GM21390 (cell line): ENCODE measurements around the gene EIF4B.
"Not testable (repeated sequence)": the region's sequence is repeated elsewhere in the genome, so short reads cannot be mapped to it uniquely, and the experiment has no call there.

Experiments
- ATAC-seq: cut with Tn5 transposase; IDR thresholded peaks from one replicate; pipeline ENCODE4 v1.9.1; 2021; ENCODE audit not compliant: unreplicated experiment

Gene EIF4B, protein sequence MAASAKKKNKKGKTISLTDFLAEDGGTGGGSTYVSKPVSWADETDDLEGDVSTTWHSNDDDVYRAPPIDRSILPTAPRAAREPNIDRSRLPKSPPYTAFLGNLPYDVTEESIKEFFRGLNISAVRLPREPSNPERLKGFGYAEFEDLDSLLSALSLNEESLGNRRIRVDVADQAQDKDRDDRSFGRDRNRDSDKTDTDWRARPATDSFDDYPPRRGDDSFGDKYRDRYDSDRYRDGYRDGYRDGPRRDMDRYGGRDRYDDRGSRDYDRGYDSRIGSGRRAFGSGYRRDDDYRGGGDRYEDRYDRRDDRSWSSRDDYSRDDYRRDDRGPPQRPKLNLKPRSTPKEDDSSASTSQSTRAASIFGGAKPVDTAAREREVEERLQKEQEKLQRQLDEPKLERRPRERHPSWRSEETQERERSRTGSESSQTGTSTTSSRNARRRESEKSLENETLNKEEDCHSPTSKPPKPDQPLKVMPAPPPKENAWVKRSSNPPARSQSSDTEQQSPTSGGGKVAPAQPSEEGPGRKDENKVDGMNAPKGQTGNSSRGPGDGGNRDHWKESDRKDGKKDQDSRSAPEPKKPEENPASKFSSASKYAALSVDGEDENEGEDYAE

DNA sequence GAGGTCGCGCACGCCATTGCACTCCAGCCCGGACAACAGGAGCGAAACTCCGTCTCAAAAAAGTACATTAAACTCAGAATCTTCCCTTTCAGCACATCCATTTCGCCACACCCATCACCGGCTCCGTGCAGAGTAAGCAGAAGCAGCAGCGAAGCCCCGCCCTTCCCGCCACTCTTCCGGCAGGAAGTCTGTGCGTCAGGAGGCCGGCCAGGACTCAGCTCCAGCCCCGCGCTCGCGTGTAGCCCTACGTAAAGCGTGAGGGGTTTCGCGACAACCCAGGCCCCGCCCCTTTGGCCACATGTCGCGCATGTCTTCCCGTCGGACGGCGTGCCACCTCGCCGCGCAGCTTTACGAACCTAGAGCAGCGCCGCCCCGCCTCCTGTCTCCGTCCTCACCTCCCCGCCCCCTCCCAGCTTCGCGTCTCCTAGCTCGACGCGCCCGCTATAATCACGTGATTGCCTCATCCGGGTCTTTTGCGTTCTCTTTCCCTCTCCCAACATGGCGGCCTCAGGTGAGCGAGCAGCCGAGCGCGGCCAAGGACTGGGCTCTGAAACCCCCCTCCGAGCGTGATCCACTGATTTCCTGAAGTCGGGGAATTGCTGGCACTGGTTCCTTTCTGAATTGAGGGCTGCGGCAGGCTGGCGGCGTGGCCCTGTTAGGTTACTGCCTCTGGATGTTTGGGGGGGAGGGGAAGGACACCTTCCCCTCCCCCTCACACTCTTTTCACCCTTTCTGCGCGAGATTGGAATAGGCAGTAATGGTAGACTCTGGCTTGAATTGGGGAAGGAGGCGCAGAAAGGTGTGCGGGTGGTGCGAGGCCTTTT is at the start of gene EIF4B:
Gene EIF4B, plus strand, starts transcription at position 471 of the 824 bp plus-strand sequence. Its CDS starts 28 bp downstream, at position 499.
- peak; percentile 94 for ATAC-seq

- no peak for ATAC-seq
Measured at GRCh38 chr12:52956987-52957386, 49.3 kb upstream of the EIF4B start.

GRCh38 chr12:52964556-52965336 is 41.5 kb upstream of the EIF4B start:
- ATAC-seq, result no peak

DNA sequence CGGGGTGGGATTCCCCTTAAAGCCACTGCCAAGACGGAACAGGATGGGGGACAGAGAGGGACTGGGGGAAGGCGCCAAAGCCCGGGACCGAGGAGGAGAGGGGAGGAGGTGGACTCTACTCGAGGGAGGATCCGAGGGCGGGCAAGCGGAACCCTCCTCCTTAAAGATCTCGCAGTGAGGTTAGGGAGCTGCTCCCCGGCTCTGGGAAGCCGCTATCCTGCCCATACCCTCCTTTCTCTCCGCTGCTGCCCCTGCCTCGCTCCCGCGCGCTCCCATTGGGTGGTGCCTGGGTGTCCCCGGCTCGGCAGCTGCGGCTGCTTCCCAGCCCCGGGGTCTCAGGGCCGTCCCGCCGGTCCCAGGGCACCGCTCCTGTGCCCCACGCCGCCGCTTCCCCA is 40.9 kb upstream of the EIF4B start:
- ATAC-seq, result no peak

- ATAC-seq, result no peak
Measured at GRCh38 chr12:52969166-52969795, 37.0 kb upstream of the EIF4B start.

GRCh38 chr12:52969828-52970569 is 36.3 kb upstream of the EIF4B start:
- no peak for ATAC-seq

DNA sequence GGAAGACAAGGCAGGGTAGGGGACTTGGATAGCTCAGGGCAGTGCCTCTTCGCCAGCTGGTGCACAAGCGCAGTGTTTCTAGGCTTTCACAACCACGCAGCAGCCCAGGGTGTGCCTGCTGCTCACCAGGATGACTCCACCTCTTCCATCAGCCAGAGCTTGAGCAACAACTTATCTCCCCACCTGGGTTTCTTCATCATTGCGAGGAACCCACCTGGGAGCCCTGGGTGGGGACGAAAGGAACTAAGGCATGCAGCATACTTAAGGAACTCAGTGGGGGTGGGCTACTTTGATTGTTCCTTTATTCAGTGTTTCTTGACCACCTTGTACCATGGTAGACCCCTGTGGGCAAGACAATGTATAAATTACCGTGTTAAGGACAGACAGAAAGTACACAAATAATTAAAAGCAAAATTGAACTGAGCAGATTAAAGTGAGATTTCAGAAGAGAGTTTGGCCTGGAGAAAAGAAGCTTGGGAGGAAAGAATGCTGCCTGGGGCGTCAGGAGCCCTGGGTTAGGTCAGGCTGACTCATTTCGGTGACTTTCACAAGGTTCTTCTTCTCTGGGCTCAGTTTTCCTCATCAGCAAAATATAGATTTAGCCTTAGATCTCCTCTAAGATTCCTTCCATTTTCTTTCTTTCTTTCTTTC is 34.5 kb upstream of the EIF4B start:
- no peak for ATAC-seq

GRCh38 chr12:52975204-52975603 is 31.1 kb upstream of the EIF4B start:
- no peak for ATAC-seq

DNA sequence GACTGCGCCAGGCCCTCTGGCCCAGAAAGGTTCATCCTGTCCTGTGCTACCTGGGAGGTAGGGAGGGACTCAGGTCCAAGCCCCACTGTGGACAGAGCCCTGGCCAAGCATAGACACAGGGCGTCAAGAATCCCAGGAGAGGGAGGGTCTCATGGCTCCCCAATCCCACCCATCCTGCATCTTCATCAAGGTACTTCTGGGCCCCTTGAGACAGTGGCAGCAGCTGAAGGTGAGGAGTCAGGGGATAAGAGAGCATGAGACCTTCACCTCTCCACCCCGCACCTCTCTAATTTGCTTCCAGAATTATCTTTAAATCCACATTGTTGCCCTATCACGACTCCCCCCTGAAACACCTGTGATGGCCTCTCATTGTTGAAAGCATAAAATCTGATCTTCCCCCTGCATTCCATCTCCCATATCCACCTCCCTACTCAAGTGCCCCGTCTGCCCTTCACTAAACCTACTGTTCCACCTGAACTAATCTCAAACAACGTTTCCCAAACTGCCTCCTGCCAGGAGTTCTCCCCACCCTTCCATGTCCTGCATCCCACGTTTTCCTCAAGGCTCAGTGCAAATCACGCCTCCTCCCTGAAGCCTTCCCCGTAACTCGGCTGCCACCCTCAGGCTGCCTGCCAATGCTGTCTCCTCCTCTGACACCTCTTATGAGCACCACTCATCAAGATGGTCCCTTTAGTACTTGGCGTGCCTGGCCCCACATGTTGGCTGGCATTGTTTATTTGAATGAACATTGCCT is 30.3 kb upstream of the EIF4B start:
- no peak for ATAC-seq

GRCh38 chr12:52976574-52977071 is 29.6 kb upstream of the EIF4B start:
- no peak for ATAC-seq

DNA sequence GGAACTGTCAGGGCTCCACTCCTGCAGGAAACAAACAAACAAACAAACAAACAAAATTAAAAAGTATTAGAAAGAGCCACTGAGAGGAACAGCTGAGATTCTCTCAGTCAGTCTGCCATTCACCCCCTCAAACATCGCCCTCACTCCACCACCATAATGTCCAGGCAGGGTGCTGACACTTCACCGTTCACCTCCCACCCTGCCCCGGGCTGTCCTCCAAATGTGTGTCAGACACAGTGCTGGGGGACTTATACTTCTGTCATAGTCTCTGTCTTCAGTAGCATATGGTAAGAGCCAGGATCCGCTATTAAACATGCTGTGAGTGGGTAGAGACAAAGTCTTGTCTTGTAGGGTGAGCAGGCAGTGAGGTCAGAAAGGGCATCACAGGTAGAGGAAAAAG is 29.1 kb upstream of the EIF4B start:
- ATAC-seq, result no peak

DNA sequence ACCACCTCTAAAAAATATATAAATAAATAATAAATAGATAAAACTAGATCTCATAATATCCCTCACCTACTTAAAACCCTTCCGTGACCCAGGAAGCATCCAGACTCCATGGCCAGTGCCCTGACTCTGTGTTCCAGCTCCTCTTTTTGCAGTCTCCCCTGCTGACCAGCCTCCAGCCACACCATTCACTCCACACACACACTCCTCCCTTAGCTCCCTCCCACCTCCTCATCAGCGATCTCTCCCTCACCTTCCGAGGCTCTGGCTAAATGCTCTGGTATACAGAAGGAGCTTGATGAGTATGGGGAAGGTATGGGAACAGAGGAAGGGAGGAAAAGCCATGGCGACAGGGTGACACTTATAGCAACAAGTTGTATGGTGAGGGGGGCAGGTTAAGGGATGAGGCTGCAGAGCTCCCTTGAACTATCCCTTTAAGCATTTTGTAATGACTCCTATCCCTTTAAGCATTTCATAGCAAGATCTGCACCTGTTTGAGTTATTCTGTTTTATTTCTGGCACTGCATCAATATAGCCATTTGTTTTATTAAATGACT is 26.1 kb upstream of the EIF4B start:
- no peak for ATAC-seq

DNA sequence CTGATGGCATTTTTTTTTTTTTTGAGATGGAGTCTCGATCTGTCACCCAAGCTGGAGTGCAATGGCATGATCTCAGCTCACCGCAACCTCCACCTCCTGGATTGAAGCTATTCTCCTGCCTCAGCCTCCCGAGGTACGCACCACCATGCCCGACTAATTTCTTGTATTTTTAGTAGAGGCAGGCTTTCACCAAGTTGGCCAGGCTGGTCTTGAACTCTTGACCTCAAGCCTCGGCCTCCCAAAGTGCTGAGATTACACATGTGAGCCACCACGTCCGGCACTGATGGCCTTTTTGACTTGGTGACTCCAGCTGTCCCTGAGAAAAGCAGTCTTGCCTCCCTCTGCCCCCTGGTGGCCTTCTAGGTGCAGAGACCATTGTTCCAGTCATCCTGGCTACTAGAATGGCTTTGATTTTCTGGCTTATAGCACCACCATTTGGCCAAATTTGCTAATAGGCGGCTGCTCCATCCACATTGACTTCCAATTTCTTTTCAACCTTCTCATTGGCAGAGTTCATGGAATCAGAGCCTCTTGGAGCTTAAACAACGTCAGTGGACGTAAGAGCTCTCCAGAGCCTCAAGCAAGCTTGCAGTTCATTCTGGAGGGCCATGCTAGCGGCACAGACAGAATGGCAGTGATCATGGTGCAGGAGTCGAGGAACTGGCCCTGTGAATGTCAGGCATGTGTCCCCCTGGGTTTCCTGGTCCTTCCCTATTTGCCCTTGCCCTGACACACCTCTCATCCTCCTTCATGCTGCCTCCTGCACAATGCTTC is 25.4 kb upstream of the EIF4B start:
- ATAC-seq, result no peak

DNA sequence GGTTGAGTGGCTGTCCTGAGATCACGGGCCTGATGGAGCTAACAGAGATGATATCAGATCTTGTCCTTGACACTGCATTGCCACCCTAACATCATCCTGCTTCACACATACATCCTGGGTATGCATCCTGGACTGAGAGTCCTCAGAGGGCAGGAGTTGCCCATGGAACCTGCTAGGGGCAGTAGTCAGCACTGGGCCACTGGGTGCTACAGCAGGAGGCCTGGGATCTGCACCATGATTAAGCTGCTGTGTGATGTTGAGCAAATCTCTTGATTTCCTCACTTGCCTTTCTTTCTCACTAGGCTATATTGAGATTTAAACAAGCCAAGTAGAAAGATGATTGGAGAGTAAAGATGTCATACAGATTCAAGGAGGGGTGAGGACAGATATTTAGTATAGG is 22.1 kb upstream of the EIF4B start:
- ATAC-seq, result no peak

GRCh38 chr12:52988898-52989297 is 17.4 kb upstream of the EIF4B start:
- no peak for ATAC-seq

GRCh38 chr12:52990206-52990605 is 16.1 kb upstream of the EIF4B start:
- ATAC-seq, result no peak

DNA sequence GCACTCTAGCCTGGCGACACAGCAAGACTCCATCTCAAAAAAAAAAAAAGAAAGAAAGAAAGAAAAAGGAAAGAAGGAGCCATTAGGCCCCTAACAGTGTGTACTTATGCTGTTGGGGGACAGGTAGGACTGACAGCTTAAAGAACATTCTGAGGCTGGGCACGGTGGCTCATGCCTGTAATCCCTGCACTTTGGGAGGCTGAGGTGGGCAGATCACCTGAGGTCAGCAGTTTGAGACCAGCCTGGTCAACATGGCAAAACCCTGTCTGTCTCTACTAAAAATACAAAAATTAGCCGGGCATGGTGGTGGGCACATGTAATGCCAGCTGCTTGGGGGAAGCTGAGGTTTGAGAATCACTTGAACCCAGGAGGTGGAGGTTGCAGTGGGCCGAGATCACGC is 14.0 kb upstream of the EIF4B start:
- ATAC-seq, result not testable (repeated sequence)
